GM21381 (cell line): ENCODE measurements around the gene GRM4.

ENCODE experiments used
- ATAC-seq: cut with Tn5 transposase; IDR thresholded peaks from one replicate; pipeline ENCODE4 v1.9.1; 2021; ENCODE audit warnings: mild to moderate bottlenecking, moderate library complexity; ENCODE audit not compliant: unreplicated experiment

The GRM4 gene

DNA sequence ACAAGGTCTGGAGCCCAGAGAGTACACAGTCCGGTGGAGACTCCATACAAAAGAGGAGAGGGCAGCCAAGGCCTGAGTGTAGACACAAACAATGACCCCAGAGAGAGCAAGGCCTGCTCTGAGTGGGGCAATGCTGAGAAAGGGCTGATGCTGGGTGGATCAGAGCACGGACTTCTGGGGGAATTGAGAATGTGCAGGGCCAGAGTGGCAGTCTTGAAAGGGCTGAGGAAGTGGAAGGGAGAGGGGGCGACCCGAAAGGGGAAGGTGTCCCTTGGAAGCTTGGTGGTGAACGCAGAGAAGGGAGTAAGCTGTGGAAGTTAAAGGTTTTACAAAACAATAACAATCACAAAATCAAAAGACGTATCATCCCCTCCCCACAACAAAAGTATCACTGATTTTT lies 12.0 kb upstream of the GRM4 start:
- no peak for ATAC-seq

DNA sequence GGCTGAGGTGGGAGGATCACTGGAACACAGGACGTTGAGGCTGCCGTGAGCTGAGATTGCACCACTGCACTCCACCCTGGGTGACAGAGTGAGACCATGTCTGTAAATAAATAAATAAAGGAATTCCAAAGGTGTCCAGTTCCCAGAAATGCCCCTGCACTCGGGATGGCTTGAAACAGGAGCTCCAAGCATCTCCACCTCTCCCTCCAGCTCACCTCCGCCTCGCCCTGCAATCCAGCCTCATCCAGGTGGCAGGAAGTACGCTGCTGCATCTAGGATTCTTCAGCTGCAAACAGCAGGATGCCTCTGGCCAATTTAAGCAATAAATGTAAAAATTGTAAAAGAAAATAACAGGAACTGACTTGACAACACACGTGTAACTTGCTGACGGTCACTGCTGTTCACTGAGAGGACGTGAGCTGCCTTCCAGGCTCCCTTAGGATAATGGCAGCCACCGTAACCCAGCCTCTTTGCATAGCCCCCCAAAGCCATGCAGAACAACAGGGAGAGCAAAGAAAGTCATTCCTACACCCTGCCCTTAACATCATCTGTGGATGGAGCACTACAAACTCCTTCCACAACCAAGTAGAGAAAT lies 11.4 kb upstream of the GRM4 start:
- ATAC-seq, result no peak

DNA sequence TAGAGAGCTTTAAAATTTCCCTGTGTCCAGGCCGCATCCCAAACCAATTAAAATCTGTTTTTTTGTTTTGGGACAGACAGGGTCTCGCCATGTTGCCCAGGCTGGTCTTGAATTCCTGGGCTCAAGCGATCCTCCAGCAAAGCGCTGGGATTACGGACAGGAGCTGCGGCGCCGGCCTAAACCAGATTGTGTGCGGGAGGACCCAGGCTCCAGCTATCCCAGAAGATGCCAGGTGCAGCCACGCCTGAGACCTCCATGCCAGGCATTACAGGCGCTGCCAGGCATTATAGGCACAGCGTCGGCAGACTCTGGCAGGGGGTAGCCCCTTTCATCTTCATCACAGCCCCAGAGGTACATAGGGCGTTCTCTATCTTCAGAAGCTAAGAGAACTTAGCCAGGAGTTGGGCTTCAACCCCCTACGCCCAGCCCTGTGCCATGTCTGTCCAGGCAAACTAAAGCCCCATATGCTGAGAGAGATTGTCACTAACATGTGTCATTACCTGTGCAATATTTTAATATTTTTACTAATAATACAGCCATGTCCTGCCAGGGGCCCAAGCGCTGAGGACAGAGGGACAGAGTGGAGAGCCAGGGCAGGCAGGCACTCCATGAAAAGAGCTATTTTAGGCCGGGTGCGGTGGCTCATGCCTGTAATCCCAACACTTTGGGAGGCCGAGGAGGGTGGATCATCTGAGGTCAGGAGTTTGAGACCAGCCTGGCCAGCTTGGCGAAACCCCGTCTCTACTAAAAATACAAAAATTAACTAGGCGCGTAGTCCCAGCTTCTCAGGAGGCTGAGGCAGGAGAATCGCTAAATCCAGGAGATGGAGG lies 9.8 kb upstream of the GRM4 start:
- no peak for ATAC-seq

DNA sequence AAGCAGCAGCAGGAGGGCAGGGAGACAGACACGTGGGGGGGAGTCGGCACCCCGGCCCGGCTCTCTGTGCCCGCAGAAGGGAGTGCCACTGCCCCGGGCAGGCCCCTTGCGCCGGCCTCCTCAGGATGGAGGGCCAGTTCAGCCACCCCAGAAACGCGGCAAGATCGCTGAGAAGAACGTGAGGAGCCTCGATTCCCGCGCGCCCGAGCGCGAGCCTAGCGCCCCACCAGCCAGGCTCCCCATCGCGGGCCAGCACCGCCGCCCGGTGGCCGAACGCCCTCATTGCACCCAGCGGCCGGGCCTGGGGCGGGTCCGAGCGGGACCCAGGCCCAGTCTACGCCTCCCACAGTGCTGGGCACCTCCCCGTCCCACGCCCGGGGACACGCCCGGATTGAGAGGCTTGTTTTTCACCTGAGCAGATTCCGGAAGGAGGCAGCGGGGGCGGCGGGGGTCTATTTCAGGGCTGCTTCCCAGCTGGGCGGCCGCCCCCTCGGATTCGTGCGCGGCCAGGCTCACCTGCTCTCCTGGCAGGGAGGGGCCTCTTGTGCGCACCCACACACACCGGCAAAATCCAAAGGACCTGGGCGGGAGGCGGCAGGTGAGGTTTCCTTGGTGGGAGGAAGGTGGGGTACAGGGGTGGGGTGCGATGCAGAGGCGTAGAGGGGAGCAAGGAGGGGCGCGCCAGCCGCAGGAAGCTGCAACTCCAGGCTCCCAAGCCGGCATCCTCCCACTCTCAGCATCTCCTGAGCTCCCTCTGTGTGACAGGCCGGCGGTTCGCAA lies 9.0 kb upstream of the GRM4 start:
- ATAC-seq, result peak; percentile 51

DNA sequence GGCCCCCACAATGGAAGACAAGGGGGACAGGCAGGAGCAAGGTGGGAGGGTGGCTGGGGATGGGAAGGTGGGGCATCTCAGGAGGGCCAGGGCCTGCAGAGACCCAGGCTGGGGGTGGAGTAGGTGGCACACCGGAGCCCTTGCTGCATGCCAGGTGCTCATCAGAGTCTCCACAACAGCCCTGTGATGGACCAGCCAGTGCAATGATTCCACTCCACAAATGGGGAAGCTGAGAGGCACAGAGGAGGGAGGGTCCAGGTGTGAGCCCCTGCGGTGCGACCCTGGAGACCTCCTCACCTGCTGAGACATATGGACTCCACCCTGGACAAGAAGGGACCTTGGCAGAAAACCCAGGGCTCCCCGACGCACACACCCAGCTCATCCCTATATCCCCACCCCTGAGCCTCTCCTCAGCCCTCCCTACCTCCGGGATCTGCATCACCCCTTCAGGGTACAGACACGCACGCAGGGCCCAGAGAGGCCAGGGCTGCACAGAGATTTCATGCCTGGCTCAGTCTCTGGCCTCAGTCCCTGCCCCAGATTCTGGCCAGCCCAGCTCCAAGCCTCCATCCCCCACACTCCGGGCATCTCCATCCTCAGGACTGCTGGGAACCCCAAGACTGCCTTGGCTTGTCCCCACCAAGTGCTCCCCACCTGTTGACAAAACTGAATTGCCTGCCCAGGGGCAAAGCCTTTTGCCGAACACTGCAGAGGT lies 7.1 kb upstream of the GRM4 start:
- ATAC-seq, result no peak

DNA sequence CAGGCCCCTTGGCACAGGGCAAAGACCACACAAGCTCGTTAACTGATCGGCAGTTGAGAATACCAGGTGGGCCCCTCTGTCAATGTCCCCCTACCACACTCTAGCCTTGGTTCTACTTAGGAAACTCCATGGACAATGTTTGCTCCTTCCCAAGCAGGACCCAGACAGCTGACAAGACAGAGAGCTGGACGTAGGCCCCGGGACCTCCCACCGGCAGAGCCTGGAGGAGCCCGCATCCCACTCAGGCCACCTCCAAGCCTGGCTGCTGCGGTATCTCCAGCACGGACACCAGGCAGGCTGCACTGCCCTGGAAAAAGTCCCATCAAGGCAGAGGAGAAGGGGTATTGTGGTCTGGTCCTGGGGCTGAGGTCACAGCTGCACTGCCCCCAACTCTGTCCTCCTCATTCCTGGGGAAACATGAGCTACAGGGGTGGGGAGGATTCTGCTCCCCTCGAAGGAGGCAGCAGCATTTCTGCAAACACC lies 6.2 kb upstream of the GRM4 start:
- no peak for ATAC-seq

DNA sequence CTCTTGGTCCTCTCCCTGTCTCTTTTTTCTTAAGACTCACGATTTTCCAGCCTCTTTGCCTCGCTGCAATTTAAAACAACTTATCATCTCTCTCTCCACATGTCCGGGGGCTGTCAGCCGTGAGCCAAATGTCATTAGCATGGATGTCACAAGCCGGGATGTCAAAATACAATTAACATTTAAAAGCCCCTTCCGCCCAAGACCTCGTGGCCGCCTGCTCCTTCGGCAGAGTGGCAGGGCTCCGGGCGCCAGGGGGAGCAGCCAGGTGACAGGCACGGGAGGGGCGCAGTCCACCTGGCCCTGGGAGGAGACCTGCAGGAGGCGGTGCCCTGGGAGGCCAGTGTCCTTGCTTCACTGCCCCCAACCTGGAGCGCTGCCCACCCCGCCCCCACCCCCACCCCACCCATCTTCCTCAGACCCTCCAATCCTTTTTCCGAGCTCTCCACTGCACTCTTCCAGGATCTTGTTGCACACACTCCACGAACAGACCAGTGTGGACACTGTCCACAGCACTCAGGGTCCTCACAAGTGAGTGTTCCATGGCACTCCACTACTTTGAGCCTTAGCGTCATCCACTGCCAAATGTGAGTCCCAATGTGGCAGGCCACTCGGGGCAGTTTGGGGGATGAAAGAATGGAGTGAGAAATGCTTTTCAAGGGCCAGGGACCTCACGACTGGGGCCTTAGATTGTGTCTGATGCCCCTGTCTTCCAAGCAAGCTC lies 5.6 kb upstream of the GRM4 start:
- ATAC-seq, result no peak

DNA sequence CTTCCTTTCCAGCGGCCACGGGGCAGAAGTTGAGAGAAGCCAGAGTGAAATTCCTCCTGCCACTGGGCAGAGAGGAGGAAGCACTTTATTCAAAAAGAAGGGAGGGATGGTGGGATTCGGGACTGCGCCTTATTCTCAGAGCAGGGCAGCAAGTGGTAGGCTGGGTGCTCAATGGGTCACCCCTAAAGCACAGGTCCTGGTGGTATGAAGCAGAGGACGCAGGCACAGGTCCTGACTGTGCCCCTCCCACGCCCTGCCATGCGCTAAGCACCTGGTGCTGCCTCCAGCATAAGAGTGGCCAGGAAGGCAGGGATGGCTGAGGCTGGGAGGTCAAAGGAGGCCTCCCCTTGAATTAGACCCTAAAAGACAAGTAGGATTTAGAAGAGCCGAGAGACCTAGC lies 4.9 kb upstream of the GRM4 start:
- ATAC-seq, result no peak

DNA sequence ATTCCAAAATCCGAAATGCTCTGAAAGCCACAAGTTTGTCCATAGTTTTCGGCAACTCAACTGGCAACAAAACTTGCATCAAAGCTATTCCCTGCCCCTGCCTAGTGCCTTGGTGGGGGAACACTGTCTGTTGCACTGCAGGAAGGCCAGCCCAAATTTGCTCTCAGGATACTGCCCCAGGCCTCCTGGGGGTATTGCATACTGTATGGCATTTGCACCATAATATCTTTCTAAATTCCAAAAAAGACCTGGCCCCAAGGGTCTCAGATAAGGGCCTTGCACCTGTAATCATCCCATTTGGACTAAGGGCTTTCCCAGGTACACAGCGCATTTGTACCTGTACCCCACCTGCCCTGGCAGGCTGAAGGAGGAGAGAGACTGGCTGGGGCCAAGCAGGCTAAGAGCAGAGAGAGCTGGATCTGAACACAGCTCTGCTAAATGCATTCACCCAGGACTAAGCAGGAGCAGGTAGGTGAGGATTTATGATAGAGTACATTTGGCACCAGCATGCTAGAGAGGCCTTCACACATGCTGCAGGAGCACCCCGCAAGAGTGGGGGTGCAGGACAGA lies 4.0 kb upstream of the GRM4 start:
- ATAC-seq, result no peak

DNA sequence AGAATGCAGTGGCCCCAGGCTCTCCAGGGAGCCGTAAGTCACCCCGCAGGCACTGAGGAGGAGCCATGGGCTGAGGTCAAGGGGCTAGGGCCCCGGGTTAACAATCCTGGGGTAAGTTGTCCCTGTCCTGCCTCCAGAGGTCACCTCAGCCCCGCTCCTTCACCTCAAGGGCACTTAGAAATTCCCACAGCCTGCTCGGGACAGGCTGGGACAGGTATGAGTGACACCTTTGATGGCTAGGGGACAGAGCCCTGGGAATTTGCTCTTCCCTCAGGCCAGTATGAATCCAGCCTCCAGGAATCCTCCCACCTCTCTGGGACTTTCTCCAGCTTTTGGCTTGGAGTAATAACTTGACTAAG lies 3.5 kb upstream of the GRM4 start:
- no peak for ATAC-seq

DNA sequence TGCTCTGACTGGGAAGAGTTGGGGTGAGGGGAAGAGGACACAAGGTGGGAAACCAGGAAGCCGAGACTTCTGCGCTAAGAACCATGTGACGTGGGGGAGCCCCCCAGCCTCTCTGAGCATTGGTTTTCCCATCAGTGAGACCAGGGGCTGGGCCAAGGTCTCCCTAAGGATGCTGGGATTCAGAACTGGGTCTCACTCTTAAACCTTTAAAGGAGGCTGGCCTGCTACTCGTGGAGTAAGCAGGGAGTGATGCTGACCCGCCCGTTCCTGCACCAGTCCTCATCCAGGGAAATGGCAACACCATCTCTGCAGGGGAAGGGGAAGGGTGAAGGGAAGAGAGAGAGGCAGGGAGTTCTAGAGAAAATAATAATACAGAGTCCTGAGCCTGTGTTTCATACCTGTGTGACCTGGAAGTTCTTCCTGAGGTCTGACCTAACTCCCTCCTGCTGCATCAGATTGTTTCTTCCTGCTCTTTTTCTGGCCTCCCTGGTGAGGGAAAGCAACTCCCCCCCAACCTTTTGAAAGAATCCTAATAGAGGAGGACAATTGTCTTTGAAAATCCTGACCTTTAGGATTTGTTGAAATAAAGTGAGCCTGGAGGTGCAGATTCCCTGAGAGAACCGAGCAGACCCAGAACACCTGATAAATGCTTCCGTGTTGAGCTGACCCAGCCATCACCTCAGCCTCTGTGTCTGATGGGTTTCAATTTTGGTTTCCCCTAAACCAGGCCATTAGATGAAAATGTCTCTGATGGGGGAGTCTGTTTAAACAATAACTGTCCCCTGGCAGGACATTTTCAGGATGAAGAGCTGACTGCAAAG lies 3.0 kb upstream of the GRM4 start:
- ATAC-seq, result no peak

DNA sequence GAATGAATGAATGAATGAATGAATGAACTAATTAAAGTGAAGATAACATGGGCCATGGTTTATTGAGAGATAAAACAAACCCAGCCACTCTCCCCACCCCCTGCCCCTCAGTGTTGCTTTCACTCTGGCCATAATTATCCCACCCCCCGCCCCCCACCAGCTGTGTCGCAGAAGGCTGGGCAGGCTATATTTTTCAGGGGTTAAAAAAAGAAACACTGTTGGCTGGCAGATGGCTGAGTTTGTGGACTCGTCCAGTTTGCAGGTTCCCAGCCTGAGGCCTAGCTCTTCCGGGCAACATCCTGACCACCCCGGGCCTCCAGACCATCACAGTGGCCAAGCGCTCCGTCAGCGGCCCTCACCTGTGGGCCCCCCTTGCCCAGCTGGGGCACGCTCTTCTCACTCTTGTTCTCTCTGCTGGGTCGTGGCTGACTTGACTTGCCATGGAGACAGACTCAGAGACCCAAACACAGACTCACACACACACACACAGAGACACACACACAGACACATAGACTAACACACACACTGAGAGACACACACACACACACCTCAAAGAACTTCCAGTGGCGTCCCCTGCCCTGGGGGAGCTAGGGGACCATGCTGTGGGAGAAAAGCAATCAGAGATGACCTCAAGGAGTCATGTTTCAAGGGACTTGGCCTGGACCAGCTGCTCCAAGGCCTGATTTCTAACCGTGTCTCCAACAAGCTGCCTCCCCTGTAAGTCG lies 2.2 kb upstream of the GRM4 start:
- ATAC-seq, result no peak

DNA sequence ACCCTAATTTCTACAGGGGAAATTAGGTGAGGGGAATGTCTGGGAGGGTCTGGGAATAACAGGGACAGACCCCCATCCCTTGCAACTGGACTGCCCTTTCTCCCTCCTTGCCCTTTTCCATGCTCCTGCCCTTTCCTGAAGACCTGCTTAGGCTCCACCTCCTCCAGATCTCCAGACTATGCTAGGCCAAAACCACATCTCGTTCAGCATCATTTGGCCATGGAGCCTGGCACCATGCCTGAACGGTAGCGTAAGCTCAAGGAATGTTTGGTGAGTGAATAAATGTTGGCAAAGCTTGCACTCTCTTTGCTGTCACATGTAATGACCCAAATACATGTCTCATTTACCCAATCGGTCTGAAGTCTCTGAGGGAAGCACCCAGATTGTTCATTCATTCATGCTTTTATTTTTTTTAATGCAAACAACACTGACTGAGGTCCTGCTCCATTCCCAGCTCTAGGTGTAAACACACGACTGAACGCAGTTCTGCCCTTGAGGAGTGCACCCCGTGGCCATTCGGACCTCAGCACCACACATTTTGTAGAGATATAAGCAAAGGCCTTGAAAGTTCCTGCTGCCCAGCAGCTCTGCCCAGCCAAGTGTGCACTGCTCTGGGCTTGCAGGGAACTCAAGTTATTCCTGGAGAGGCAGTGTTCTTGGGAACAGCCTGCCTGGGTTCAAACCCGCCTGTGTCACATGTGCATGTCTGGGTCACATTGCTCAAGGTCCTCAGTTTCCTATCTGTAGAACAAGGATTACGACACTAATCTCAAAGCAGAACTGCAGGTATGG lies 1.1 kb upstream of the GRM4 start:
- ATAC-seq, result no peak

DNA sequence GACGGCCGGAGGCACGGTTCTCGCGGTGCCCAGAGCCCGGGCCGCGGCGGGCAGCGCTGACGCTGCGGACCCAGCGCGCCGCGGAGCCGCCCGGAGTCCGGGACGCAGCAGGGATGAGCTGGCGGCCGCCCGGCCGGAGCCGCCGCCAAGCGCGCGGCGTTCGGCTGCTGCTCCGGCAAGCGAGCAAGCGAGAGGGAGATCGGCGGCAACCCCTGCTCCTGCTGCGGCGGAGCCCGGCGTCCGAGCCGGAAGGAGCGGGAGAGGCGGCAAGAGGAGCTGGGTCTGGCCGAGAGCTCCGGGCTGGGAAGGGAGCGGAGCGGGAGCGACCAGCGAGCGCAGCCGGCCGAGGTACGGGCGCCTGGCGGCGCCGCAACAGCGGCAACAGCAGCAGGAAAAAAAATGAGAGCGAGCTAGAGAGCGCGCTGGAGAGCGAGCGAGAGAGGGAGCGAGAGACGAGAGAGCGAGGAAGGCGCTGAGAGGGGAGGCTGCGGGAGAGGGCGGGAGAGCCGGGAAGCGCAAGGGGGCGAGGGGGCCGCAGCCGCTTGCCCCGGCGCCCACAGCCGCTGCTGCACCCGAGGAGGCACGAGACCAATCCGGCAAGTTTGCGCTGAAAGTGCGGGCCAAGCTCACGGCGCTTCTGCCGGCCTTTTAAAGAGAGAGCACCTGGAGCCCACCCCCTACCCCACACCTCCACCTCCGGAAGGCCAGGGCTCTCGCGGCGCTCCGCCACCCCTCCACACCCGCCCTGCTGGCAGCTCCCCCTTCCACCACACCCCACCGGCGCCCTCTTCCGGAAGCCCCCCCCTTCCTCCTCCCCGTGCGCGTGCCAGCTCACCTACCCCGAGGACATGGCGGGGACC lies 496 bp downstream of the GRM4 start:
- no peak for ATAC-seq

DNA sequence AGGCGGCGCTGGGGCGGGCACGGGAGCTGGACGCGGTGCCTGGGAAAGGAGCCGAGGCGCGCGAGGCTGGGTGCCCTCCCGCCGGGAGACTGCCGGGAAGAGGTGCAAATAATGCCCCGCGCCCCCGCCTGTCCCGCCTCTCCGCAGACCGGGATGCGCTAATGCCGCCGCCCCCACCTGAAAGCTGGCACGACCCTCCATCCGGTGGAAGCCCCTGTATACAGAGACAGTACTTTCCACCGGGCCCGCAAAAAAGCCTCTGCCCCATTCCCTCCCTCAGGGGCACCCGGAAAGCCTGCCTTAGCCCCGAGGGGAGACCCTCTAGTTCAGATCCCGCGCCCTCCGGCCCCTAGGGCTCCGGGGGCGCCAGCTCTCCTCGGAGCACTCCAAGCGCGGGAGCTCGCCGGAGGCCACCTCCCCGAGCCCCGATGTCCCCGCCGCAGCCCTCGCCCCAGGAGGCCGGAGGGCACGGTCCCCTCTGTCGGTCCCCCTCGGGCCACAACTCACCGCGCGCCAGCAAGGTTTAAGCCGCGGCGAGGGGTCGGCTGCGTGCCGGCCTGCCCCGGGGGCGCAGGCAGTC lies 1.2 kb downstream of the GRM4 start:
- ATAC-seq, result no peak

DNA sequence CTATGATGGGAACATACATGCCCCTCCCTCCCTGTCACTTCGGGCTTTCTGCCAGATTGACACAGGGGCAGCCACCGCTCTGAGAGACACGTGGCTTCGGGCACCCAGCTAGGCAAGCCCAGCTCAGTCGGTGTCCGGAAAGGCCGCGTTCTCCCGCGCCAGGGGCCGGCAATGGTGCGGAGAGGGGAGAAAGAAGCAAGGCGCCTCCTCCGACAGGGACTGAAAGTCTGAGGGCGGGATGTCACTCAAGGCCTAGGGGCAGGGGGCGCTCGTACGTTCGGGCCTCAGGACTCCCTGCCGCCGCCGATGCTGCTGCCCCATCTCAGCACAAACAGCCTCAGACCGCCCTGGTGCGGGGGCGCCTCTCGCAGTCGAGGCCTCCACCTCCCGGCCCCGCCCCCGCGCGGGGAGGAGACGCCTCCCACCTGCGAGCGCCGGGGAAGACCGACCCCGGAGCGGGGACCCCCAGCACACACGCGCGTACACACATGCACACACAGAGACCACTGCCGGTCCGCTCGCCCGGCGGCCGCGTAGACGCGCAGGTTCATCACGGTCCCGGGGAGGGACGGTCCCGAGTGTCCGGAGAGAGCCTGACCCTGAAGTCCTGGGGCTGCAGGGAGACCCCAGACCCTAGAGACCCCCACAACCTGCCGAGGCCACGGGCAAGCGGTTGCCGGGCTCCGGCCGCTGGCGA lies 1.9 kb downstream of the GRM4 start:
- no peak for ATAC-seq
